SU-DHL-6 (cell line): Measurements from ENCODE around the gene CAPN14.

Experiments used
- EZH2phosphoT487 ChIP-seq: fragments of 200-600 bp; sonication (generic), shearing (Covaris generic); conservative IDR thresholded peaks from 2 replicates; pipeline ENCODE4 v1.6.1; 2018; ENCODE audit warnings: mild to moderate bottlenecking, antibody characterized with exemption, low read length, moderate library complexity, mixed read lengths
- TF ChIP-seq, protein P1 (sequence below): fragments of 200-600 bp; sonication (generic); IDR thresholded peaks from one replicate; pipeline ENCODE4 v1.5.1; 2017; ENCODE audit warnings: antibody characterized with exemption, mild to moderate bottlenecking, low read length, moderate library complexity; ENCODE audit not compliant: insufficient read depth, poor library complexity, severe bottlenecking

GRCh38 chr2:31140151-31140550 is 77.2 kb downstream of the CAPN14 start:
- TF ChIP-seq, protein P1, sequence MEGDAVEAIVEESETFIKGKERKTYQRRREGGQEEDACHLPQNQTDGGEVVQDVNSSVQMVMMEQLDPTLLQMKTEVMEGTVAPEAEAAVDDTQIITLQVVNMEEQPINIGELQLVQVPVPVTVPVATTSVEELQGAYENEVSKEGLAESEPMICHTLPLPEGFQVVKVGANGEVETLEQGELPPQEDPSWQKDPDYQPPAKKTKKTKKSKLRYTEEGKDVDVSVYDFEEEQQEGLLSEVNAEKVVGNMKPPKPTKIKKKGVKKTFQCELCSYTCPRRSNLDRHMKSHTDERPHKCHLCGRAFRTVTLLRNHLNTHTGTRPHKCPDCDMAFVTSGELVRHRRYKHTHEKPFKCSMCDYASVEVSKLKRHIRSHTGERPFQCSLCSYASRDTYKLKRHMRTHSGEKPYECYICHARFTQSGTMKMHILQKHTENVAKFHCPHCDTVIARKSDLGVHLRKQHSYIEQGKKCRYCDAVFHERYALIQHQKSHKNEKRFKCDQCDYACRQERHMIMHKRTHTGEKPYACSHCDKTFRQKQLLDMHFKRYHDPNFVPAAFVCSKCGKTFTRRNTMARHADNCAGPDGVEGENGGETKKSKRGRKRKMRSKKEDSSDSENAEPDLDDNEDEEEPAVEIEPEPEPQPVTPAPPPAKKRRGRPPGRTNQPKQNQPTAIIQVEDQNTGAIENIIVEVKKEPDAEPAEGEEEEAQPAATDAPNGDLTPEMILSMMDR = no peak
- no peak for TF ChIP-seq EZH2phosphoT487
